ENCODE measurements around the gene CLIC1.

CLIC1 gene

DNA sequence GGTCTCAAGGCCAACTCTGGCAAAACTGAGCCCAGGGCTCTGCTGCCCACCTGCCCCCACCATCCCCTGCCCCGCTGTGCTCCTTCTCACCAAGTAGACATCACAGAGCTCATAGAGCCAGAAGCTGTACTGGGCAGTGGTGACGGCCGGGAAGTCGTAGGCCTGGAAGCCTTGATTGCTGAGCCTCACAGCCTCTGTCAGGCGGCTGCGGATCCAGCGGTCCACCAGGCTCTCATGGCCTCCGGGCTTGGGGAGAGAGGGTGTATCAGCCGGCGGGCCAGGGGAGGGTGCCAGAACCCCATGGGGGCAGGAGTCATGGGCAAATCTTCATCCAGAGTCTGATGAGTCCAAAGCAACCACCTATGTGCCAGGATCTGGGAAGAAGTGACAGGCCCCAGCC, 43.6 kb upstream of the CLIC1 start:
- H3K4me3 ChIP-seq (ENCODE audit: low read depth, low read length): no peak overlapping the region
- TF ChIP-seq, protein P1, sequence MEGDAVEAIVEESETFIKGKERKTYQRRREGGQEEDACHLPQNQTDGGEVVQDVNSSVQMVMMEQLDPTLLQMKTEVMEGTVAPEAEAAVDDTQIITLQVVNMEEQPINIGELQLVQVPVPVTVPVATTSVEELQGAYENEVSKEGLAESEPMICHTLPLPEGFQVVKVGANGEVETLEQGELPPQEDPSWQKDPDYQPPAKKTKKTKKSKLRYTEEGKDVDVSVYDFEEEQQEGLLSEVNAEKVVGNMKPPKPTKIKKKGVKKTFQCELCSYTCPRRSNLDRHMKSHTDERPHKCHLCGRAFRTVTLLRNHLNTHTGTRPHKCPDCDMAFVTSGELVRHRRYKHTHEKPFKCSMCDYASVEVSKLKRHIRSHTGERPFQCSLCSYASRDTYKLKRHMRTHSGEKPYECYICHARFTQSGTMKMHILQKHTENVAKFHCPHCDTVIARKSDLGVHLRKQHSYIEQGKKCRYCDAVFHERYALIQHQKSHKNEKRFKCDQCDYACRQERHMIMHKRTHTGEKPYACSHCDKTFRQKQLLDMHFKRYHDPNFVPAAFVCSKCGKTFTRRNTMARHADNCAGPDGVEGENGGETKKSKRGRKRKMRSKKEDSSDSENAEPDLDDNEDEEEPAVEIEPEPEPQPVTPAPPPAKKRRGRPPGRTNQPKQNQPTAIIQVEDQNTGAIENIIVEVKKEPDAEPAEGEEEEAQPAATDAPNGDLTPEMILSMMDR (IDR thresholded peaks at IDR 0.05; ENCODE audit: low read depth, low read length): no peak

DNA sequence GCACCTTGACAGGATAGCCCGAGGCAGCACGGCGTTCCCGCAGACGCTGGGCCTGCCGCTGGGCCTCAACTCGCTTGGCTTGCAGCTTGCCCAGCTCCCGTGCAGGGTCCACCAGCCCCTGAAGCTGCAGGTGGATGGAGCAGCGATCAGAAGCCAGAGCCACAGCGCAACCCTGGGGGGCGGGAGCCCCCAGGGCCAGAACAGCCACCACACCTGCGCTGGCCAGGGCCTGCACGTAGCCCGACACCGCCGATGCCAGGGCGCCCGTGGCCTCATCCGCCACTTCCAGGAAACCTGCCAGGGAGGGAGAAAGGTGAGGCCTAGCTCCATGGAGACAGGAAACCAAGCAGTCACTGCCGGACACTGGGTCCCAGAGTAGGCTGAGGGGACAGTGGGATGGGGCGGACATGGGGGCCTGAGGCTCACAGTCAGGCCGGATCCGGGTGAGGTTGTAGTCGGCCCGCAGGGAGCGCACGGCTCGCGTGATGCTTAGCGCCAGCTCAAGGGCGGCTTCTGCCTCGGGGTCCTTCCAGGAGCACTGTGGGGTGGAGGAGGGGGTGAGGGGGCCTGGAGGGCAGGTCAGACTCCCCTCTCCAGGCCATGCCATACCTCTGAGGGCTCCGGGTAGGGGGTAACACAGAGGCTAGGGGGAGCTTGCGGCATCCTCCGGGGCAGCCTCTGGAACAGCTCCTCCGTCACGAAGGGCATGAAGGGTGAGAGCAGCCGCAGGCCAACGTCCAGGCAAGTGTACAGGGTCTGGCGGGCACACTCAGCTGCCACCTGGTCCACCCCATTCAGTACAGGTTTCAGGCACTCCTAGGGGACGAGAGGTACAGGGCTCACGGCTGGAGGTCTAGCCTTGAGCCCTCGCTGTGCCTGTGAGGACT, 42.9 kb upstream of the CLIC1 start:
- TF ChIP-seq, protein P1 (IDR thresholded peaks at IDR 0.05; ENCODE audit: low read depth, low read length): no peak
- H3K4me3 ChIP-seq (ENCODE audit: low read depth, low read length): no peak overlapping the region

DNA sequence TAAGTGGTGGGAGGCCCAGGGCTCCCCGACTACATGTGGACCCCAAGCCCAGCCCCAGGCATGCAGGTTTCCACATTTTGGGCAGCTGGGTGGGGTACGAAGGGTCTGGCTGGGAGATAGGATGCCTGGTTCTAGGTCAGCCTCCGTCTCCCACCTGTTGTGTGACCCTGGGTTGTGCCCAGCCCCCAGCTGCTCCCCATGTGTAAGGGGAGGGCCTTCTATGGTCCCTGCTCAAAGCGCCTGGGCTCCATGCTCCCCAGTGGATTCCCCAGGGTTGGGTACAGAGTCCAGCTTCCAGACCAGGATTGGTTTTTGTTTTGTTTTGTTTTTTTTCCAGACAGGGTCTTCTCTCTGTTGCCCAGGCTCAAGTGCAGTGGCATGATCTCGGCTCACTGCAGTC, 41.9 kb upstream of the CLIC1 start:
- TF ChIP-seq, protein P1 (IDR thresholded peaks at IDR 0.05; ENCODE audit: low read depth, low read length): no peak
- no peak overlapping the region for H3K4me3 ChIP-seq (ENCODE audit: low read depth, low read length)

DNA sequence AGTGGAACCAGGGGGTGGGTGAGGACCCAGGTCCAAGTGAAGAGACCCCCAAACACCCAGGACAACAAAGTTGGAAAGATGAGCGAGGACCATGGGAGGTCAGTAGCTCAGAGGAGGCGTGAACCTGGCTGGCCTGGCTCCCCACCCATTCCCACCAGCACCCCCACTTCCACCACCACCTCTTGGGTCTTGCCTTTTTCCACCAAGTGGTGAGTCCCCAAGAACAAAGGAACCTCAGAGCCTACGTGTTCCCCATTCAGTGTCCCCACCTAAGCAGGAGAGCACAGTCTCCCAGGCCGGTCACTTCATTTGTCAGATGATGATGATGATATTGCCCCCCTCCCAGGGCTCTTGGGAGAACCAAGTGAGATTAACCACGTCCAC, 41.3 kb upstream of the CLIC1 start:
- TF ChIP-seq, protein P1 (IDR thresholded peaks at IDR 0.05; ENCODE audit: low read depth, low read length): no peak
- H3K4me3 ChIP-seq (ENCODE audit: low read depth, low read length): no peak overlapping the region

DNA sequence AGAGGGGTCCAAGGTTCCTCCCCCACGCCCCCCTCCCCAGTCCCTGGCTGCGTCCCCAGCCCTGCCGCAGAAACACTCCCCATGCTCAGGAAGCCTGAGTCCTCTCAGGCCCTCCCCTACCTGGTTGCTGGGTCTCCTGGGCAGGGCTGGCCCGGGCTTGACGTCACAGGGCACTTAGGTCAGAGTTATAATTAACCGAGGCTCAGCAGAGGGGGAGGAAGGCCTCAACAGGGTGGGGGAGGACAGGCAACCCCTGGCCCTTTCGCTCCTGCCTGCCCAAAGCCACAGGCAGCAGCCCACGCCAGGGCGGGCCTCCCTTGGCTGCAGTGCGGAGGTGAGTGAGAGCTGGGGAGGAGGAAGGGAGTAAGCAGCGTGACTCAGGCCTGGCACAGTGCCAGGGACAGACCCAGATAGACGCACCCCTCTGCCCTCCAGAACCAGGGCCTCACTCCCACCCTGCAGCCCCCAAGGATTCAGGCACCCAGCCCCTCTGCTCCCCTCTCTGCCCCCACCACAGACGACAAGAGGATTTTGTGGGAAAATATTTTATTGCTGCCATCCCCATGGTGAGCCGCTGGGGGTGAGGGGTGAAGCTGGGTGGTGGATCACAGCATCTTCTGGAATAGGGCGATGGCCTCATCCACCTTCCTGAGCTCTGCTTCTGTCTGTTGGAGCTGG, 40.8 kb upstream of the CLIC1 start, which contains the start of gene VWA7:
VWA7 (minus strand) TSS at position 340 of the 678 bp plus-strand sequence. CDS start 549 bp downstream, outside the sequence.
- TF ChIP-seq, protein P1 (IDR thresholded peaks at IDR 0.05; ENCODE audit: low read depth, low read length): no peak
- H3K4me3 ChIP-seq (ENCODE audit: low read depth, low read length): no peak within 1 kb of the TSS

DNA sequence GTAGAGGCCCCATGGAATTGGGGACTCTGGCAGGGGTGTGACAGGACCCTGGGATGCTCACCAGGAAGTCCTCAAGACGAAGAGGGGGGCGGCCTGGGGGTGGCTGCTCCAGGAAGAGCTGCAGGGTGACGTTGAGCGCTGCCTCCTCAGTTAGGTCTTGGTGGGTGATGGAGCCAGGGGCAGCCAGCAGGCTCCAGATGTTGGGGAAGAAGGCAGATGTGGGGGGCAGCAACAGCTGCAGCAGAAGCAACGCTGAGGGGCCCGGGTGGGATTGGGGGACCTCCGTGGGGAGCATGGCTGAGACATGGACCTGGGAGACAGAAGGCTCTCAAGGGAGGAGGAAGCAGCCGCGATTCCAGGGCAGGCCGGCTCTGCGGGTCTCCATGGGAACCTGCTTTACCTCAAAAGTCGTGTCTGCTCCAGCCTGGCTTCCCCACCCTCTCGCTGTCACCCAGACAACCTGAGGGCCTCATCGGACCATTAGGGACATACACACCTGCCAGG, 40.2 kb upstream of the CLIC1 start:
- TF ChIP-seq, protein P1 (IDR thresholded peaks at IDR 0.05; ENCODE audit: low read depth, low read length): no peak
- H3K4me3 ChIP-seq (ENCODE audit: low read depth, low read length): no peak overlapping the region
